Cerebellar nuclear complex (tissue), 1 donor: ENCODE results near the gene ENG.
"Not testable (repeated sequence)": the region's sequence is repeated elsewhere in the genome, so short reads cannot be mapped to it uniquely, and the experiment has no call there.

Experiments used
- DNase-seq, 2 experiments: peaks; one replicate each; lab custom pipeline; 2025; lab: John Stamatoyannopoulos, UW

The ENG gene

DNA sequence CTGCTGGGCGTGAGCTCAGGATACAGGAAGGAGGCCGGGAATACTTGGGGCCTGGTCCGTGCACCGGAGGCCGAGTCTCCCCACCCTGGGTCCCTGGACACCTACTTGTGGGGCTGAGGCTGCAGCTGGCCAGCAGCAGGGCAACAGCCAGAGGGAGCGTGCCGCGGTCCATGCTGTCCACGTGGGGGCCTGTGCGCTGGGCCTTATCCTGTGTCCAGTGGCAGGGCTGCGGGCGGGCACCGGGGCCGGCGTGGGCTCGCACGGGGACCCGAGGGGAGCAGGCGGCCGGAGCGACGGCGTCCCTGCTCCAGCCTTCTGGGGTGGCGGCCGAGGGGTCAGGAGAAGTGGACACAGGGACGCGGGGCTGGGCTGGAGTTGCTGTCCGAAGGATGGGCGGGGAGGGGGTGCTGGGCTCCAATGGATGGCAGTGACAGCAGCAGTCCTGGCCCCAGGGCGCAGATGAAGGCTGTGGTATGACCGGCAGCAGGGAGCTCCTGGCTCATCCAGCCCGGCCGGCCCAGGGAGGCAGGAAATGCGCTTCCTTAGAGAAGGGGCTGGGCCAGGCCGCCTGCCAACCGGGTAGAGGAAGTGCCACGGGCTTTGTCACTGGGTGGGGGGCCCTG is at the start of gene ENG:
Gene ENG (minus strand): TSS at position 475 of the 623 bp plus-strand sequence. CDS start 303 bp downstream, at position 172.
- DNase-seq: no peak

DNA sequence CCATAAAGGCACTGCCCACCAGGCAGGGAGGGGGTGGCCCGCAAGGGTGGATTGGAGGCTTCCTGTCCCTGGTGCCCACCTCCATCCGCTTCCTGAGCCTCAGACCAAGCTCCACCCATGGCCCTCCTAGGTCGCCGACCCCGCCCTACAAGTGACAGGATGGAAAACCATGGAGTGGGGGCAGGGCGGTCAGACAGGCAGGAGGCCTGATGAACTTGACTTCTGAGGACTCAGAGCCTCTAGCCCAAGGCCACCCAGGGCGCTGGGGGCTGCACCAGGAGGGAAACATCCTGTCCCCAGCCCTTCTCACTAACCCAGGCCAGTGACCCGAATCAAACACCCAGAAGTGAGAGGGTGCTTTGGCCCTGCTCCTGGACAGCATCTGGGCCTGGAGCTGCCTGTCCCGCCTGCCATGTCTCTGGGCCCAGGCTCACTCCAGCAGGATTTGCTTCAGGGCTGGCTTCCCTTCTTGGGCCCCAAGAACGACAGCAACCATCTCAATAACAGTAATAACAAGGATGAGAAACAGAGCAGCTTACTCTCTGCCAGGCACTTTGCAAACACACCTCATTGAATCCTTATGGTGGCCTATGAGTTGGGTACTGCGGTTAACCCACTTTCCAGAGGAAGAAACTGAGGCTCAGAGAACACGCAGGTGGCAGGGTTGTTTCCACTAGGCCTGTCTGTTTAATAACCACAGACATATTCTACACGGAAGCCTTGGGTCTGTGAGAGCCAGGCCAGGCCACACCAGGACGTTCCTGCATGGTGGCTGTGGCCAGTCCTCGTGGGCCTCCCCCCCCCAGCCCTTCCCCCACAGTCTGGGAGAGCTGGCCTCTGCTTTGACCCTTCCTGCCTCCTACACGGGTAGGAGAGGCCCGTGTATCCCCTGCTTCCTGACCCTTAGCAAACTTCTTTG is 49.4 kb upstream of the ENG start:
- DNase-seq: no peak

DNA sequence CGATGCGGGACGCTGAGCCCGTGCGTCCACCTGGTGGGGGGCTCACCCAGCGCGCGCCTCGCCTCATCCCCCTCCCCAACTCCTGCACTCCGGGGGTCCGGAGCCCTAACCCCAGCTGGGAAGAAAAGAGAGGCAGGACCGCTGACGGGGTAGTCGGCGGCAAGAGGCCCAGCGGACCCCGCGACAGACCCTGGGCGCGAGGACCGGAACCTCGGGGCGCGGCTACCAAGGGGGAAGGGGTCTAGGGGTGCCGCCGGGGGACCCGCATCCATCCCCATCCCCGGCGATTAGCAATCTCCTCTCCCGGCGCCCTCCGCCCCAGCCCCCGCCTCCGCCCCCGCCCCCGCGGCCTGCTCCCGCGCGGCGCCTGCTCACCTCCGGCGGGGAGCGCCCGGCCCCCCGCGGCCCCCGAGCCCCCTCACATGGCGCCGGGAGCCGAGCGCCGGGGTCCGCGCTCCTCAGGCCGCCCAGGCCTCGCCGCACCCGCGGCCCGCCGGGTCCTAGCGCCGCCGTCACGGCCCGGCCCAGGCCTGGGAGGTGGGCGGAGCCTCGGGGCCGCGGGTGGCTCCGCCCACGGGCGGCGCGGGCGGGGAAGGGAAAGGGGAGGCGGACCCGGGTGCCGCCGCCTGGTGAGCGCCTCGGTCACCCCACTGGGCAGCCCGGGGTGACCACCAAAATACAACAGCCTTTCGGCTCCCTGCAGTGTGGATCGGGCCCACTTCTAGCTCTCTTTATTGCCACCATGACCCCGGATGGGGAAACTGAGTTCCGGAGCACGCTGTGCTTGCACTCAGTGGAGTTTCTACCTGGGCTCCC is 44.9 kb upstream of the ENG start, which contains the start of gene ST6GALNAC6:
Gene ST6GALNAC6 (minus strand): TSS at position 476 of the 816 bp plus-strand sequence. CDS start 1,622 bp downstream, outside the sequence.
- DNase-seq: no peak

DNA sequence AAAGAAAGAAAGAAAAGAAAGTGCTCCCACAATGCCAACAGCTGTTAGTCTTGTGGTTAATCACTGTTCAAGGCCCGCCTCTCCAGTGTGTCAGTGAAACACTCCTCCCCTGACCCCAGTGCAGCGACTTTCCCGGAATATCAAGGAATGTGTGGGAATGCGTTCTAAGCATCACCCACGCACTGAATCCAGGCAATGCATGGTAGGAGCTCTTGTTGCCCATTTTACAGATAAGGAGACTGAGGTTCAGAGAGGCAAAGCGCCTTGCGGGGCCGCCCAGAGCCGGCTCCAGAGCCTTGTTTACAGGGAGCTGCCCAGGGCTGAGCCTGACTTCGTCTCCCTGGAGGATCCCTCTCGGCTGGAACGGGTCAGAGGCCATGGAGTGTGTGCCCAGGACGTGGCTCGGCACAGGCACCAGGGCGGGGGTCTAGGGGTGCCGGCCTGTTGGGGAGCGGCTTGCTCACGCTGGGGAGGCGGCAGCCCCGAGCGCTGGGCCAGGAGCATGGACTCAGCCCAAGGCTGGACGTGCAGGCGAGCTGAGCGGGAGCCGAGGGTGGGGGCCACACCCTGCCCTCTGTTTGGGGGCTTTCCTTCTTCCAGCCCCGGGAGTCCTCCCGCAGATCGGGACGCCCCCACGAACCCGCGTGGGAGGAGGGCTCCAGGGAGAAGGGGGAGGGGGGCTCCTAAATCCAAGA is 44.1 kb upstream of the ENG start:
- no peak for DNase-seq

DNA sequence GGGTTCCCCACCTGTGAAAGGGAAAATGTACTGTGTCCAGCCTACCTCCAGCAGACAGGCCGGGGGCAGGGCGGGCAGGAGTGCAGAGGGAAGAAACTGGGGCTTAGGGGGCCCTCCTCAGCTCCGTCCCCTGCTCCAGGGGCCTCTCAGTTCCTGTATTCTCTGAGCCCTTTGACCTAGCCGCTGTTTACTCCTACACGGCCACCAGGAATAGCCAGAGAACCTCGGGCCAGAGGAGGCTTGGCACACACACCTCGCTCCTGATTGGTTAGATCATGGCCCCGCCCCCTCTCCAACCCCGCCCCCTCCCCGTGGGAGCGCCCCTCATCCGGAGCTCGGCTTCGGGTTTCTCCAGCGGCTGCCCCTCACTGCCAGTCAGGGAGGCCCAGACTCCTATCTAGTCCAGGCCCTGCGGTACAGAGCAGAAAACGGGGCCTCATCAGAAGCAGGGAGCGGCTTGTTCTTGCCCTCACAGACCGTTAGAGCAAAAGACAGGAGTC is 42.8 kb upstream of the ENG start:
- peak in 1 of 2 experiments; percentile 60 for DNase-seq

DNA sequence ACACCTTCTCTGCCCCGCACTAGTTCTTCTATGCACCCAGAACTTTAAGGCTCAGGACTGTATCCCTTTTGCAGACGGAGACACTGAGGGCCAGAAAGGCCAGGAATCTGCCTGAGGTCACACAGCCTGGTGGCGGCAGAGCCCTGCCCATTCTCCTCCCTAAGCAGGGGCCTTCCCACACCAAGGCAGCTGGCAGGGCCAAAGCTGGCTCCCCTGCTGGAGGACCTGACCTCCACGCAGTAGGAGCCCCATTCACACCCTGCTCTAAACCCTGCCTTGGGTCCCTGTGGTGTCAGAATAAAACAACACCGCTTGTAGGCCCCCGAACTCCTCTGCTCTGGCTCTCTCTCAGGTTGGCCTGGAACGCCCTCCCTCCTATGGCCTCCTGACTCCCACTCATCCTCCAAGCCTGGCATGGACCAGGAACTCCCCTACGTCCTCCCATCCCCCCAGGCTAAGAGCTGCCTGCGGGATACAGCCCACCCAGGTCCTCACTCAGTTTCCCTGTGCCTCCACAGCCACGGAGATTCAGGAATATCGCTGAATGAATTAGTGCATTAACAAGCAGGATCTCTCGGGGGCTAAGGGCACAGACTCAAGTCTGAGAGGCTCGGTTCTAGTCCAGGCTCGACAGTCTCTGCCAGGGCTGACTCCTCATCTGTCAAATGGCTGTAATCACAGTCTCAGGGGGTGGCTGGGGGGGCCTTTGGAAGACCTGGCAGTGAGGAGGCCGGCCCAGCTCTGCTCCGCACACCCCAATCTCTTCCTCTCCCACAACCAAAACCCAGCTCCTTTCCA is 42.1 kb upstream of the ENG start:
- no peak for DNase-seq

DNA sequence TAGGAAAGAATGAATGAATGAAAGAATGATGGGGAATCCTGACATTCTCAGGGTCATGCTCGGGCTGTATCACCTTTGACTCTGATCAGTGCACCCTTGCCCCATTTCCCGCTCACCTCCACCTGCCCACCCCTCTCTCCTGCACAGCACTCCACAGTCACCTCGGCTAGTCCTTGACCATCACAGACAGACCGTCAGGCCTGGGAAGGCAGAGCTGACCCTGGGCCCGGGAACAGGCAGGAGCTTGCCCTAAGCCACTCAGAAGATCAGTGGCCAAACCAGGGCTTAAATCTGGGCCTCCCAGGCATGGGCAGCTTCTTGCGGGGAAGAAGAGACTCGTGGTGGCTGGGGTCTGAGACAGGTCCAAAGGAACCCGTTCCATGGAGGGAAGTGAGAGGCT is 41.4 kb upstream of the ENG start:
- DNase-seq: no peak

DNA sequence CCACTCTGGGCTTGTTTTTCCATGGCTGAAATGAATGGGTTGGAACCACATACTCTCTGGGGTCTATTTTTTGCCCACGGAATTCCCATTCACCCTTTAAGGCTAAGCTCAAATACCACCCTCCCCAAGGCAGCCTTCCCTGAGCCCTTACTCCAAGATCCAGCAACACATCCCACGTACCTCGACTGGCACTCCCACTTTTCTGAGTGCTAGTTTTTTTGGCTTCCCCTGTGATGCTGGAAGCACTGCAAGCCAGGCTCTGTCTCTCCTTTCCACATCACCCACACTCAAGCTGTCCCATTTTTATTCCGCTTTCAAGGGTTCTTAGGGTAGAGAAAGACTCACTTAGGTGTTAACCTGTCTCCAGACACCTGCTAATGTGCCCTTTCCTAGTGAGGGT is 38.9 kb upstream of the ENG start:
- DNase-seq: no peak

DNA sequence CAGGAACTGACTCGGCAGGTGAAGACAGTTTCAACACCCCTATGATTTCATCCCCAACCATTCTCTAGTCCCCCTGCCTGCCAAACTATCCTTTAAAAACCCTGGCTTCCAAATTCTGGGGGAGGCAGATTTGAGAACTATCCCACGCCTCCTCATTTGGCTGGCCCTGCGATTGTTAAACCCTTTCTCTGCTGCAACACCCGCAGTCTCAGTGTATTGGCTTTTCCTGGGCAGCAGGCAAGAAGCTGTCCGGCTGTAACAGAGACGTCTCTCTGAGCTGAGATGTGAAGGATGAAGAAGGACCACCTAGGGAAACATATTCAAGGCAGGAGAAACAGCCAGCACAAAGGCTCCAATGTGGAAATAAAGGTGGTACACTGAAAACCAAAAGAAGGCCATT is 38.4 kb upstream of the ENG start:
- DNase-seq: no peak

DNA sequence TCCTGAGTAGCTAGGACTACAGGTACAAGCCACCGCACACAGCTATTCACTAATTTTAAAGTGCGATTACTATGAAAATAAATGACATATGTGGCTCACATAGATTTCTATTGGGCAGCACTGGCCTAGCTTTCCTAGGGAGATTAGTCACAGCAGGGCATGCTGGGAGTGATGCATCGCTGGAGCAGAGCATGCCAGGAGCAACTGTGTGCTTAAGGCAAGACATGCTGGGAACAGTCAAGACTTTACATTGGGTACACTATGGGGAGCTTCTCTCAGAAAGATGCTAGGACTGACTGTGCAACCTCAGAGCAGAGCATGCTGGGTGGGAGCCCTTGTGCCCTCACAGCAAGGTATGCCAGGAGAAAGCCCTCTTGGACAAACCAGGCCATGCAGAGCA is 35.6 kb upstream of the ENG start:
- DNase-seq: no peak

DNA sequence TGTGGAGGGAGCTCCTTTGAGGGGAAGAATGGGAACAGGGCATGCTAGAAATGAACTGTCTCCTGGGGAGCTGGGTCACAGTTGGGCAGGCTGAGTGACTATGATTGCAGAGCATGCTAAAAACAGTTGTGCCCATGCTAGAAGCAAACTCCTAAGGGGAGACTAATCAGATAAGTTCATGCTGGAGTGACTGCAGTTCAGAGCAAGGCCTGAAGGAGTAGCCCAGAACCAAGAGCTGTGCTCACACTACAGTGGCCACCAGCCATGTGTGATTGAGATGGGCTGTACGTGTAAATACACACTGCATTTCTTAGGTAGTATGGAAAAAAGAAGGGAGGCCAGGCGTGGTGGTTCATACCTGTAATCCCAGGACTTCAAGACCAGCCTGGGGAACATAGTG is 33.3 kb upstream of the ENG start:
- DNase-seq: no peak

DNA sequence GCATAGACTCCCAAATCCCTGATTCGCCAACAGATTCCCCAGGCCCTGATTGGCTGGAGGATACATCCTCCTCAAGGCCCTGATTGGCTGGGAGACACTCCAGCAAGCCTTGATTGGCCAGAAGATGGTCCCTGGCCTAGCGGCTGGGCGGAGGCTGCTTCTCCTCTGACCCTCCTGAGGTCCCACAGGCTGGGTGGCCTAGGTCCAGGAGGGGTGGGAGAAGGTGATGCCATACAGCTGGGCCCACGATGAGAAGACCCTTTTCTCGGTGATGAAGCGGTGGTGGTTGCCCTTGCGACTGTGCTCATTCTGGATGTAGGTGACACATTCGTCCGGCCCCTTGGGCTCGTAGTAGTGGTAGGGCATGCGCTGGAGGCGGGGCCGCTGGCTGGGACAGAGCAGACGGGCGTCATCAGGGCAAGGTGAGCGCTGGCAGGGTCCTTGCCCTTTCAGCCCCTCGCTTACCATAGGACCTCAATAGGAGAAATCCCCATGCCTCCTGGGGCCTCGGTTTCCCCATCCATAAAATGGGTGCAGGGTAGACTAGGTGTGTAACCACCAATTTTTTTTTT is 32.0 kb upstream of the ENG start:
- no peak for DNase-seq

DNA sequence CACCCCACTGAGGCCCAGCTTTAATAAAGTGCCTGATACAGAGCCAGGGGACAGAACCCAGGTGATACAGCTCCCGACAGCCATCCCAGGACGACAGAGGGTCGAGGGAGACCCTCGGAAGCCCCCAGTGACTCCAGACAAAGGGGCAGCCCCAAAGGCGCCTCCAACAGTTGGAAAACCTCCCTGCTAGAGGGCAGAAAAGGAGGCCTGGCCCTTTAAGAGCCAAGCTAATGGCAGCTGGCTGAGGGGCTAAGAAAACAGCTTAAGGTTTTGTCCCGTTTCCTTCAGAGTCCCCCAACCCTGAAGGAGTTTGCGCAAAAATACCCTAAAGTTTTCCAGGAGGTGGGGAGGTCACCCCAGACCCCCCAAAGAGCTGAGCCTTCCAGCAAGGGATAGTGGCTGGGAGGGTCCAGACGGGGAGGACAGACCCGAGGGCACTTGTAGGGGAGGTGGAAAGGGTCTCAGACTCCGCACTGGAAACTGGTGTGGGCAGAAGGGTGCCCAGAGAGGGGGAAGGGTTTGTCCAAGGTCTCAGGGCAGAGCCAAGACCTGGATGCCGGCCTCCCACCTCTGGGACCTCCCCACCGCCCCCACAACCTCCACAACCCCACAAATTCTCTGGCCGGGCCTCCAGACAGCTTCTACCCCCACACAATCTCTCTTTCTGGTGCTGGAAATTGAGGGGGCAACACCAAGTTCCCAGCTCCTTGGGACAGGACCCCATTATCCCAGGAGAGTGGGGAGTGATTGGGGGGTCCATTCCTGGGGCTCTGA is 31.2 kb upstream of the ENG start:
- no peak for DNase-seq

DNA sequence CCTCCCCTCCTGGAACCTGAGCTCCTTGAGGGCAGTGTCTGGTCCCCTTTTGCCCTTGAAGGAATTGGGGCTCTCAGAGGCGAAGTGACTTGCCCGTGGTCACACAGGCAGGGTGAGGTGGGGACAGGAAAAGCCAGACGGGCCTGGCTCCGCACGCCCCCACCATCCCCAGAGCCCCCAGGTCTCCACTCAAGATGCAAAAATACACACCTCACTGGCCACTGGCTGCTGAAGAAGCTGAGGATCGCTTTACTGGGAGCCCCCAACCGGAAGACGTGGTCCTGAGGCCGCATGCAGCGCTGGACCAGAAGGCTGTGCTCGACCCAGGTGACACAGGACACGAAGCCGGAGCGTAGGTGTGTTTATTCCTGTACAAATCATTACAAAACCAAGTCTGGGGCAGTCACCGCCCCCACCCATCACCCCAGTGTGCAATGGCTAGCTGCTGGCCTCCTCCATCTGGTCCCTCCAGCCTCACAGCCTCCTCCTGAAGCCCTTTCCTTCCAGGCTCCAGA is 30.6 kb upstream of the ENG start:
- no peak for DNase-seq

DNA sequence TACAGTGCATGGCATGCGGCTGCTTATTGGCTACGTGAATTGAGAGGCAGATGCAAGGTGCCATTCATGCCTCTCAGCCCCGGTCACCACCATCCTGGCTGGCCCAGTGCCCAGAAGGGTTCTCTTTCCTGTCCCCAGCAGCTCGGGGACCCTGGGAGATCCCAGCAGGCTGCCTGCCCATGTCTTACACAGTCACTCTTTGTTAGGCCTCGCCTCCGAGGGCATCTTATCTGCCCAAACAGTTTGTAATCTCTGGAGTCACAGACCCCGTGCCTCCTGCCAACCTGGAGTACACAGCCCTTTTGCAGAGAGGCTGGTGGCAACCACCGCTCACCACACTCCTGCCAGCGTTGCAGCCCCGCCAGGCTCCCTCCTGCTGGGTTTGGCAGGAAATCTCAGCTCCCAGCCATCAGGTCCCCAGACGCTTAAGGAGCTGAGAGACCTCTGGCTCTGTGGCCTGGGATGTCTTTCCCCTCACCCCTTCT is 30.0 kb upstream of the ENG start:
- no peak for DNase-seq

DNA sequence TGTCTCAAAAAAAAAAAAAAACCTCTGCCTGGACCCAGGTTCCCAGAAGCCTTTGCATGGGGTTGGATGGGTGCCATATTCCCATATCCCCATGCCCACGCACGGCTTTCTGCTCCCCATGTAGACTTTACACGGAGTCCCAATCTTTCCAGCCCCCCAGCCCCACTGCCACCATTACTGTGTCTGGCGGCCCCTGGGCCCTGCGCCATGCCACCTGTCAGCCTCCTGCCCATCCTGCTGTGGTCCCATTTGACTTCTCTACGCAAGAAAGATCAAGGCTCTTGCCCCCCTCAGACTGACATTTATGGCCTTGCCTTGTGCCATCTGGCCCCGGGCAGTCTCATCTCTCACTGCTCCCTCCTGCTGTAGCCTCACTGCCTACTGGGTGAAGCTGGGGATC is 29.5 kb upstream of the ENG start:
- DNase-seq: no peak

DNA sequence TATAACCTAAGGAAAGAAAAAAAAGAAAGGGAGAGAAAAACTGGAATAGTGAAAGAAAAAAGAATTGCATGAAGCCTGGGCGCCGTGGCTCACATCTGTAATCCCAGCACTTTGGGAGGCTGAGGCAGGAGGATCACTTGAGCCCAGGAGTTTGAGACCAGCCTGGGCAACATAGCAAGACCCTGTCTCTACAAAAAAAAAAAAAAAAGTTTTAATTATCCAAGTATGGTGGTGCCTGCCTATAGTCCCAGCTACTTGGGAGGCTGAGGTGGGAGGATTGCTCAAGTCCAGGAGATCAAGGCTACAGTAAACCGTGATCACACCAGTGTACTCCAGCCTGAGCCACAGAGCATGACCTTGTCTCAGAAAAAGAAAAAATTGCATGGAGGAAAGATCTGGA is 27.3 kb upstream of the ENG start:
- not testable (repeated sequence) for DNase-seq

DNA sequence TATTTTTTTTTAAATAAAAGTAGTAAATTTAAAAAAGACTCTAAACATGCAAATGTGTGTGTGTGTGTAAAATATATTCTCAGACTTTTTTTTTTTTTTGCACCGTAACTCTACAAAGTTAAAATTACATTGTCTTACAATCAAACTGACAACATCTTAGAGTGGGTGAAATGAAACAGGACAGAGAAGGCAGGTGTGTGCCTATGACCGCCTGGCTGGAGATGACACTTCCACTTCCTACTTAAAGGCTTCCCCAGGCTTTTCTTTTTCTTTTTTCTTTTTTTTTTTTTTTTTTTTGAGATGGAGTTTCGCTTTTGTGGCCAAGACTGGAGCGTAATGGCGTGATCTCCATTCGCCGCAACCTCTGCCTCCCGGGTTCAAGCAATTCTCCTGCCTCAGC is 25.7 kb upstream of the ENG start:
- no peak for DNase-seq
